ENCODE measurements around the gene CDCA5. TPM values are rescaled to one million over a fixed set of nuclear protein-coding genes. Genes with fewer than 3 reads are reported as not detected.
A peak's percentile ranks its signal among the peaks of the same experiment; 100 is the strongest.

Gene CDCA5
- total RNA-seq, 1 donor from 2014 or later = 92.5 TPM

DNA sequence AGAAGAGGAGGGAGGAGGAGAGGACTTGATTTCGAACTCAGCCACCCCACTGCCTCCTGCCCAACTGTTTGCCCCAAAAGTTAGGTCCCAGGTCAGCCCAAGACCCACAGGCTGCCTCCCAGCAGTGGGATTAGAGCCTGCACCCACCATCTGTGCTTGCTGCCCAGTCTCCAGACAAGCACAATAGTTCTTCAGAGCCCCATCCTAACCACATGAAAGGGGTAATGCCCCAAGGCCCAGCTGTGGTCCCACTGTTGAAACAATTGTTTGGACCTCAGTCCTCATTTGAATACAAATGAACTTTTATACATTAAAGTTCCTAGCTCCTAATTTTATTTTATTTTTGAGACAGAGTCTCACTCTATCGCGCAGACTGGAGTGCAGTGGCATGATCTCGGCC lies 6.8 kb upstream of the CDCA5 start:
- intact Hi-C loops (cut with micrococcal nuclease) = no loop called here
- Mint-ChIP-seq H3K4me3 (no peak overlapping the region), H3K9me3 (no peaks in the 10 kb centered on the region), H3K27me3 (ENCODE audit: insufficient read depth) (no peaks in the 10 kb centered on the region), H3K27ac (no peak overlapping the region), H3K4me1 (ENCODE audit: low read depth) (peaks cover 5% of the 10 kb centered on the region), H3K36me3 (ENCODE audit: low read depth) (peaks cover 21% of the 10 kb centered on the region)
- no peak for DNase-seq (ENCODE audit: low spot score)

- Mint-ChIP-seq H3K27me3 (ENCODE audit: insufficient read depth) (no peaks in the 10 kb centered on the region), H3K4me1 (ENCODE audit: low read depth) (peaks cover 13% of the 10 kb centered on the region), H3K27ac (no peak overlapping the region), H3K4me3 (no peak overlapping the region), H3K36me3 (ENCODE audit: low read depth) (peaks cover 22% of the 10 kb centered on the region), H3K9me3 (no peaks in the 10 kb centered on the region)
- intact Hi-C loops (cut with micrococcal nuclease) = no loop called here
- no peak for DNase-seq (ENCODE audit: low spot score)
These were observed 5.8 kb upstream of the CDCA5 start for GRCh38 chr11:65089621-65090020.

DNA sequence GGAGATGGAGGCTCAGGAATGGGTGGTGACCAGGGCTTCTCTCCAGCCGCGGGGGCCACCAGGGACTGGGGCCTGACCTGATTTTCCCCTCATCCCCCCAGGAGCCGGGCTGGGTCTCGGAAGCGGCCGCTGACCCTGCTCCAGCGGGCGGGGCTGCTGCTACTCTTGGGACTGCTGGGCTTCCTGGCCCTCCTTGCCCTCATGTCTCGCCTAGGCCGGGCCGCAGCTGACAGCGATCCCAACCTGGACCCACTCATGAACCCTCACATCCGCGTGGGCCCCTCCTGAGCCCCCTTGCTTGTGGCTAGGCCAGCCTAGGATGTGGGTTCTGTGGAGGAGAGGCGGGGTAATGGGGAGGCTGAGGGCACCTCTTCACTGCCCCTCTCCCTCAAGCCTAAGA lies 4.0 kb upstream of the CDCA5 start:
- H3K4me3 Mint-ChIP-seq = no peak overlapping the region
- peaks cover 31% of the 10 kb centered on the region for H3K4me1 Mint-ChIP-seq (ENCODE audit: low read depth)
- H3K27ac Mint-ChIP-seq = no peak overlapping the region
- intact Hi-C loops (cut with micrococcal nuclease) = no loop called here
- no peaks in the 10 kb centered on the region for H3K9me3 Mint-ChIP-seq
- H3K36me3 Mint-ChIP-seq (ENCODE audit: low read depth) = peaks cover 26% of the 10 kb centered on the region
- H3K27me3 Mint-ChIP-seq (ENCODE audit: insufficient read depth) = no peaks in the 10 kb centered on the region
- DNase-seq (ENCODE audit: low spot score) = no peak

DNA sequence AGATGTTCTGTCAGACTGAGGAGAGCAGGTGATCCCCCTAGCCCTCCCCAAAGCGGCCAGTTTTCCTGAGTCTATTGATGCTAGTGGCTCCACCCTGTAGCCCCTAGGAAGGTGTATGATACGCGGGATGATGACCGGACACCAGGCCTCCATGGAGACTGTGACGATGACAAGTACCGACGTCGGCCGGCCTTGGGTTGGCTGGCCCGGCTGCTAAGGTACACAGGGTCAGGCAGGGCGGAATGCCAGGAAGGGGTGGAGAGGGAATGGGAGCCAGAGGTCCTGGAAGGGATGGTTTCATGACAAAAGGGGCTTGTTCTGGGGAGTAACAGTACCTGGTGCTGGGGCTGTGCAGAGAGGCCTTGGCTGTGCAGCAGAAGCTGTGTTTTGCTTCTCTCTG lies 3.4 kb upstream of the CDCA5 start:
- no peak overlapping the region for H3K27ac Mint-ChIP-seq
- H3K9me3 Mint-ChIP-seq = no peaks in the 10 kb centered on the region
- H3K36me3 Mint-ChIP-seq (ENCODE audit: low read depth) = peaks cover 29% of the 10 kb centered on the region
- DNase-seq (ENCODE audit: low spot score) = no peak
- no peak overlapping the region for H3K4me3 Mint-ChIP-seq
- intact Hi-C loops (cut with micrococcal nuclease) = no loop called here
- H3K27me3 Mint-ChIP-seq (ENCODE audit: insufficient read depth) = no peaks in the 10 kb centered on the region
- peaks cover 37% of the 10 kb centered on the region for H3K4me1 Mint-ChIP-seq (ENCODE audit: low read depth)

DNA sequence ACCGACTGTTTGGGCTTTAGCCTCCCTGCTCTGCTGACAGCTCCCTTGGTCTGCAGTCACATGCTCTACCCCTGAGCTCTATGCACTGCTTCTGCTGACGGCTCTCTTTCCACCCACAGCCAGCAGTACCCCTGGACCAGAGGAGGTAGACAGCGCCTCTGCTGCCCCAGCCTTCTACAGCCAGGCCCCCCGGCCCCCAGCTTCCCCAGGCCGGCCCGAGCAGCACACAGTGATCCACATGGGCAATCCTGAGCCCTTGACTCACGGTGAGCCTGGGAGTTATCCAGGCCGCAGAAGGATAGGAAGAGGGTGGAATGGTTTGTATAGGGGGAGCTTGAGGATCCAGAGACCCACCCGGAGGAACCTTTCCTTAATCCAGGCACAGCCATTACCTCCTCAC lies 3.0 kb upstream of the CDCA5 start:
- DNase-seq (ENCODE audit: low spot score) = no peak
- H3K4me1 Mint-ChIP-seq (ENCODE audit: low read depth) = peaks cover 41% of the 10 kb centered on the region
- H3K27ac Mint-ChIP-seq = no peak overlapping the region
- H3K9me3 Mint-ChIP-seq = no peaks in the 10 kb centered on the region
- intact Hi-C loops (cut with micrococcal nuclease) = no loop called here
- peak overlapping the region; percentile 39 for H3K4me3 Mint-ChIP-seq
- H3K36me3 Mint-ChIP-seq (ENCODE audit: low read depth) = peaks cover 29% of the 10 kb centered on the region
- no peaks in the 10 kb centered on the region for H3K27me3 Mint-ChIP-seq (ENCODE audit: insufficient read depth)

GRCh38 chr11:65085446-65085845 lies 1.6 kb upstream of the CDCA5 start:
- Mint-ChIP-seq H3K27ac (peak overlapping the region; percentile 20), H3K4me1 (ENCODE audit: low read depth) (peaks cover 53% of the 10 kb centered on the region), H3K4me3 (peak overlapping the region; percentile 98), H3K9me3 (no peaks in the 10 kb centered on the region), H3K27me3 (ENCODE audit: insufficient read depth) (no peaks in the 10 kb centered on the region), H3K36me3 (ENCODE audit: low read depth) (peaks cover 38% of the 10 kb centered on the region)
- DNase-seq (ENCODE audit: low spot score) = no peak
- intact Hi-C loops (cut with micrococcal nuclease) = no loop called here

- DNase-seq (ENCODE audit: low spot score) = no peak
- Mint-ChIP-seq H3K4me3 (peak overlapping the region; percentile 98), H3K9me3 (no peaks in the 10 kb centered on the region), H3K27ac (peak overlapping the region; percentile 97), H3K27me3 (ENCODE audit: insufficient read depth) (no peaks in the 10 kb centered on the region), H3K36me3 (ENCODE audit: low read depth) (peaks cover 40% of the 10 kb centered on the region), H3K4me1 (ENCODE audit: low read depth) (peaks cover 56% of the 10 kb centered on the region)
- intact Hi-C loops (cut with micrococcal nuclease) = loop anchor here (1.0 kb wide), 12 partner anchors 12 to 274 kb away; partner anchors contain the start of genes ATG2A, EHD1, FAU and MEN1
These were observed 947 bp upstream of the CDCA5 start for GRCh38 chr11:65084598-65085375.

GRCh38 chr11:65083134-65083833 lies 556 bp downstream of the CDCA5 start:
- DNase-seq (ENCODE audit: low spot score) = no peak
- Mint-ChIP-seq H3K4me3 (peak overlapping the region; percentile 98), H3K36me3 (ENCODE audit: low read depth) (peaks cover 34% of the 10 kb centered on the region), H3K27ac (peak overlapping the region; percentile 97), H3K27me3 (ENCODE audit: insufficient read depth) (no peaks in the 10 kb centered on the region), H3K9me3 (no peaks in the 10 kb centered on the region), H3K4me1 (ENCODE audit: low read depth) (peaks cover 66% of the 10 kb centered on the region)
- intact Hi-C loops (cut with micrococcal nuclease) = no loop called here

GRCh38 chr11:65078786-65079342 lies 5.0 kb downstream of the CDCA5 start:
- no peak for DNase-seq (ENCODE audit: low spot score)
- peak overlapping the region; percentile 17 for H3K4me3 Mint-ChIP-seq
- H3K27me3 Mint-ChIP-seq (ENCODE audit: insufficient read depth) = no peaks in the 10 kb centered on the region
- peaks cover 43% of the 10 kb centered on the region for H3K36me3 Mint-ChIP-seq (ENCODE audit: low read depth)
- H3K27ac Mint-ChIP-seq = peak overlapping the region; percentile 71
- peaks cover 60% of the 10 kb centered on the region for H3K4me1 Mint-ChIP-seq (ENCODE audit: low read depth)
- intact Hi-C loops (cut with micrococcal nuclease) = loop anchor here (1.0 kb wide), 4 partner anchors 10 to 66 kb away; partner anchors contain the start of genes SAC3D1 and SNX15
- H3K9me3 Mint-ChIP-seq = no peaks in the 10 kb centered on the region

DNA sequence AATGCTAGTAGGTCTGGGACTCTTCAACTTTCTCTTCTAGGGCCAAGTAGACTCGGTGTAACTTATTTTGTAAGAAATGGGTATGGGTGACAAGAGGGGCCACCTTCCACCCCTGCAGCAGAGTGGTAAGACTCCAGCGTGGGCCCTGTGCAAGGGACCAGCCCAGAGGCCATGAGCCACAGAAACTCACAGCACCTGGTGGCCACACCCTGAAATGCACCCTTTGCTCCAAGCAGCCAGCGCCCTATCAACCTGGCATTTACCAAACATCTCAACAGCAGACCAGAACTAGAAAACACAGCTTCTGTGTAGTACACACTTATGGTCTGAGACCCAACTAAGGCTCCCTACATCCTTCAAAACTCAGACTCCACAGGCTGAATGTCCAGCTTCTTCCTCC lies 5.7 kb downstream of the CDCA5 start:
- Mint-ChIP-seq H3K9me3 (no peaks in the 10 kb centered on the region), H3K36me3 (ENCODE audit: low read depth) (peaks cover 41% of the 10 kb centered on the region), H3K27ac (peak overlapping the region; percentile 71), H3K4me3 (peak overlapping the region; percentile 37), H3K4me1 (ENCODE audit: low read depth) (peaks cover 53% of the 10 kb centered on the region), H3K27me3 (ENCODE audit: insufficient read depth) (no peaks in the 10 kb centered on the region)
- DNase-seq (ENCODE audit: low spot score) = peak; percentile 61
- intact Hi-C loops (cut with micrococcal nuclease) = loop anchor here (1.0 kb wide), 4 partner anchors 9 to 65 kb away; partner anchors contain the start of genes SAC3D1 and SNX15

DNA sequence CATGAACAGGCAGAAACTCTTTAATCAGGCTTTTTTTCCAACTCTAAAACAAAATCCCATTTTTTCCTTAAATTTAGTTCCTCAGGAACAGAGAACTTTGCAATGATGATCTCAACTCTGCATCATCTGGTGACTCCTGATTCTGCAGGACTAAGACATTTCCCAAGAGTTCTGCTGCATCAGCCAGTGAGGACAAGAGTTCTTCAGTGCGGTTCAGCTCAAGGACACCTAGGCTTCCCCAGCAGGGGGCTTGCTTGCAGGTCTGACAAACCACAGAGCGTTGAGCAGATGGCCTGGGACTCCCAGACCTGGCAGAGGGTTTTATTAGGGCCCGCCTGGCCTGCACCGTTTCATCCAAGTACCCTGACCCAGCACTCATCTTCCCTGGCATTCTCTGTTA lies 6.4 kb downstream of the CDCA5 start:
- Mint-ChIP-seq H3K9me3 (no peaks in the 10 kb centered on the region), H3K27me3 (ENCODE audit: insufficient read depth) (no peaks in the 10 kb centered on the region), H3K27ac (peak overlapping the region; percentile 23), H3K4me1 (ENCODE audit: low read depth) (peaks cover 46% of the 10 kb centered on the region), H3K4me3 (no peak overlapping the region), H3K36me3 (ENCODE audit: low read depth) (peaks cover 37% of the 10 kb centered on the region)
- intact Hi-C loops (cut with micrococcal nuclease) = no loop called here
- DNase-seq (ENCODE audit: low spot score) = no peak

GRCh38 chr11:65072631-65072966 lies 11.2 kb downstream of the CDCA5 start:
- intact Hi-C loops (cut with micrococcal nuclease) = no loop called here
- Mint-ChIP-seq H3K27me3 (ENCODE audit: insufficient read depth) (no peaks in the 10 kb centered on the region), H3K4me3 (no peak overlapping the region), H3K36me3 (ENCODE audit: low read depth) (peaks cover 13% of the 10 kb centered on the region), H3K4me1 (ENCODE audit: low read depth) (peaks cover 8% of the 10 kb centered on the region), H3K9me3 (no peaks in the 10 kb centered on the region), H3K27ac (peak overlapping the region; percentile 23)
- DNase-seq (ENCODE audit: low spot score) = no peak

All from activated T-helper 1 cell treated with anti-CD3 and anti-CD28 coated beads, Interleukin-12 subunit alpha, Interleukin-12 subunit beta, Interleukin-2, Interleukin-4 antibody, amounts not matched to agents 30 ng/mL and 10 ng/mL and 1 ng/mL, durations not matched to agents 14 hours and 24 hours and 36 hours (primary cell).